ES-I3 (cell line): ENCODE results near the gene STUB1.
A peak's percentile ranks its signal among the peaks of the same experiment; 100 is the strongest.

ENCODE experiments used
- H3K36me3 ChIP-seq: 2 replicates; pipeline ENCODE4 v1.6.1; 2013; ENCODE audit warnings: mild to moderate bottlenecking, low read length, control low read depth, moderate library complexity; ENCODE audit not compliant: insufficient read depth
- H3K4me1 ChIP-seq: 2 replicates; pipeline ENCODE4 v1.6.1; 2013; ENCODE audit warnings: mild to moderate bottlenecking, control low read depth, low read length; ENCODE audit not compliant: insufficient read depth
- H3K9ac ChIP-seq: 2 replicates; pipeline ENCODE4 v1.6.1; 2013; ENCODE audit warnings: low read depth, mild to moderate bottlenecking, low read length, moderate library complexity
- H3K9me3 ChIP-seq: 2 replicates; pipeline ENCODE4 v1.6.1; 2013; ENCODE audit warnings: mild to moderate bottlenecking, low read length, moderate library complexity; ENCODE audit not compliant: control insufficient read depth, insufficient read depth

Gene STUB1

GRCh38 chr16:720447-720989, 40.3 kb downstream of the STUB1 start:
- no peaks in the 10 kb centered on the region for H3K36me3 ChIP-seq
- H3K9ac ChIP-seq = peak overlapping the region; percentile 85
- H3K9me3 ChIP-seq = no peaks in the 10 kb centered on the region
- peaks cover 4% of the 10 kb centered on the region; the same call in 1 of the 2 replicates for H3K4me1 ChIP-seq

GRCh38 chr16:720990-721764, 41.0 kb downstream of the STUB1 start, which contains the start of gene ANTKMT:
TSS of gene ANTKMT (plus strand) at chr16:721146. CDS start at chr16:721275, 129 bp downstream.
- H3K9ac ChIP-seq = peak within 1 kb of the TSS; percentile 85
- H3K4me1 ChIP-seq = peaks cover 4% of the 10 kb centered on the region; the same call in 1 of the 2 replicates
- no peaks in the 10 kb centered on the region for H3K9me3 ChIP-seq
- no peaks in the 10 kb centered on the region for H3K36me3 ChIP-seq

GRCh38 chr16:721765-722540, 41.7 kb downstream of the STUB1 start:
- Histone ChIP-seq H3K4me1 (peaks cover 4% of the 10 kb centered on the region; the same call in 1 of the 2 replicates), H3K9me3 (no peaks in the 10 kb centered on the region), H3K9ac (no peak overlapping the region; the same call in 1 of the 2 replicates), H3K36me3 (no peaks in the 10 kb centered on the region)

GRCh38 chr16:722835-723633, 42.8 kb downstream of the STUB1 start:
- H3K36me3 ChIP-seq = no peaks in the 10 kb centered on the region
- H3K9ac ChIP-seq = no peak overlapping the region
- H3K9me3 ChIP-seq = no peaks in the 10 kb centered on the region
- H3K4me1 ChIP-seq = peaks cover 4% of the 10 kb centered on the region; the same call in 1 of the 2 replicates

GRCh38 chr16:723695-724094, 43.5 kb downstream of the STUB1 start:
- peaks cover 4% of the 10 kb centered on the region; the same call in 1 of the 2 replicates for H3K4me1 ChIP-seq
- H3K9me3 ChIP-seq = no peaks in the 10 kb centered on the region
- H3K36me3 ChIP-seq = no peaks in the 10 kb centered on the region
- H3K9ac ChIP-seq = no peak overlapping the region

GRCh38 chr16:724188-725040, 44.2 kb downstream of the STUB1 start:
- no peak overlapping the region for H3K9ac ChIP-seq
- H3K9me3 ChIP-seq = no peaks in the 10 kb centered on the region
- H3K4me1 ChIP-seq = peaks cover 4% of the 10 kb centered on the region; the same call in 1 of the 2 replicates
- no peaks in the 10 kb centered on the region for H3K36me3 ChIP-seq

- no peak overlapping the region for H3K9ac ChIP-seq
- H3K36me3 ChIP-seq = no peaks in the 10 kb centered on the region
- H3K4me1 ChIP-seq = peaks cover 1% of the 10 kb centered on the region; the same call in 1 of the 2 replicates
- H3K9me3 ChIP-seq = no peaks in the 10 kb centered on the region
Measured at GRCh38 chr16:725041-725376, 44.8 kb downstream of the STUB1 start.

- Histone ChIP-seq H3K9me3 (no peaks in the 10 kb centered on the region), H3K9ac (peak overlapping the region; percentile 41; the same call in 1 of the 2 replicates), H3K36me3 (no peaks in the 10 kb centered on the region), H3K4me1 (no peaks in the 10 kb centered on the region; the same call in 1 of the 2 replicates)
Measured at GRCh38 chr16:725463-726187, 45.4 kb downstream of the STUB1 start.

- Histone ChIP-seq H3K9me3 (no peaks in the 10 kb centered on the region), H3K36me3 (no peaks in the 10 kb centered on the region), H3K9ac (peak overlapping the region; percentile 41), H3K4me1 (no peaks in the 10 kb centered on the region; the same call in 1 of the 2 replicates)
Measured at GRCh38 chr16:726188-726437, 45.9 kb downstream of the STUB1 start.

- Histone ChIP-seq H3K4me1 (no peaks in the 10 kb centered on the region; the same call in 1 of the 2 replicates), H3K9me3 (no peaks in the 10 kb centered on the region), H3K9ac (peak within 1 kb of the TSS; percentile 74), H3K36me3 (no peaks in the 10 kb centered on the region)
Measured at GRCh38 chr16:726438-727290, 46.5 kb downstream of the STUB1 start, which contains the start of the genes CCDC78 and HAGHL. TSS of gene CCDC78 (minus strand) at chr16:726443. CDS start at chr16:726367, 76 bp downstream. TSS of gene HAGHL (plus strand) at chr16:727106. CDS start at chr16:727510, 404 bp downstream.

GRCh38 chr16:727291-727977, 47.2 kb downstream of the STUB1 start:
- Histone ChIP-seq H3K9me3 (no peaks in the 10 kb centered on the region), H3K36me3 (no peaks in the 10 kb centered on the region), H3K9ac (peak overlapping the region; percentile 74), H3K4me1 (no peaks in the 10 kb centered on the region; the same call in 1 of the 2 replicates)
